OCI-LY1 (cell line): ENCODE measurements around the gene CEBPZ.

Experiments
- EZH2 ChIP-seq: fragments of 200-600 bp; sonication (generic), shearing (Covaris generic); IDR thresholded peaks from 2 replicates; pipeline ENCODE4 v1.8.0; 2017; ENCODE audit warnings: borderline replicate concordance, mixed run types, mild to moderate bottlenecking, antibody characterized with exemption, low read length, moderate library complexity, mixed read lengths
- TF ChIP-seq, protein P1 (sequence below): fragments of 200-600 bp; sonication (generic), shearing (Covaris generic); IDR thresholded peaks from 2 replicates; pipeline ENCODE4 v1.5.1; 2017; ENCODE audit warnings: mild to moderate bottlenecking, antibody characterized with exemption, low read length, moderate library complexity, mixed read lengths

DNA sequence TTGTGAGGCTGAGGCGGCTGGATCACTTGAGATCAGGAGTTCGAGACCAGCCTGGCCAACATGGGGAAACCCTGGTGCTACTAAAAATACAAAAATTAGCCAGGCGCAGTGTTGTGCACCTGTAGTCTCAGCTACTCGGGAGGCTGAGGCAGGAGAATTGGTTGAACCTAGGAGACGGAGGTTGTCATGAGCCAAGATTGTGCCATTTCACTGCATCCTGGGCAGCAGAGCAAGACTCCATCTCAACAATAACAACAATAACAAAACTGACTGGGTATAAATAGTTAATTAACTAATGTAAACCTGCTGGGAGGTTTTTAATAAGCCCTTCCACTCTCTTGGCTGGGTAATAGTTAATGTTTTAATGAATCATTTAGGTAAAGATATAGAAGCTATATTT lies 50.8 kb downstream of the CEBPZ start:
- TF ChIP-seq, protein P1, sequence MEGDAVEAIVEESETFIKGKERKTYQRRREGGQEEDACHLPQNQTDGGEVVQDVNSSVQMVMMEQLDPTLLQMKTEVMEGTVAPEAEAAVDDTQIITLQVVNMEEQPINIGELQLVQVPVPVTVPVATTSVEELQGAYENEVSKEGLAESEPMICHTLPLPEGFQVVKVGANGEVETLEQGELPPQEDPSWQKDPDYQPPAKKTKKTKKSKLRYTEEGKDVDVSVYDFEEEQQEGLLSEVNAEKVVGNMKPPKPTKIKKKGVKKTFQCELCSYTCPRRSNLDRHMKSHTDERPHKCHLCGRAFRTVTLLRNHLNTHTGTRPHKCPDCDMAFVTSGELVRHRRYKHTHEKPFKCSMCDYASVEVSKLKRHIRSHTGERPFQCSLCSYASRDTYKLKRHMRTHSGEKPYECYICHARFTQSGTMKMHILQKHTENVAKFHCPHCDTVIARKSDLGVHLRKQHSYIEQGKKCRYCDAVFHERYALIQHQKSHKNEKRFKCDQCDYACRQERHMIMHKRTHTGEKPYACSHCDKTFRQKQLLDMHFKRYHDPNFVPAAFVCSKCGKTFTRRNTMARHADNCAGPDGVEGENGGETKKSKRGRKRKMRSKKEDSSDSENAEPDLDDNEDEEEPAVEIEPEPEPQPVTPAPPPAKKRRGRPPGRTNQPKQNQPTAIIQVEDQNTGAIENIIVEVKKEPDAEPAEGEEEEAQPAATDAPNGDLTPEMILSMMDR, result no peak
- no peak for TF ChIP-seq EZH2
